ENCODE measurements around the gene BCL11A.

DNA sequence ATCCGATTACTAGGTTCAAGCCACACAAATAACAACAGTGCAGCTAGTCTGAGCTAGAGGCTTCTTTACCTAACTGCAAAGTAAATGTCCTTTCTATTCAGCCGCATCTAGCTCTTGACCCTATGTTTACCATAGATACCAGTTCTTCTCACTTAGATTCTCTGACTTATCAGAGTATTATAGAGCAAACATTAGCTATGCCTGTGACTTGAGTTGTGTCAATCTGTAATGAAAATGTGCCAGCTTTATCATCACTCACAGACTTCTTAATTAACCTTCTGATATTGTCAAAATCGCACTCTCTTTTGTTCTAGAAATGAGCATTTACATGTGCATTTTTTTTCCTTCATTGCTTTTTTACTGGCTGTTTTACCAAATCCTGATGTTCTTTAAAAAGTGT lies 79.9 kb downstream of the BCL11A start:
- TF ChIP-seq, protein P1, sequence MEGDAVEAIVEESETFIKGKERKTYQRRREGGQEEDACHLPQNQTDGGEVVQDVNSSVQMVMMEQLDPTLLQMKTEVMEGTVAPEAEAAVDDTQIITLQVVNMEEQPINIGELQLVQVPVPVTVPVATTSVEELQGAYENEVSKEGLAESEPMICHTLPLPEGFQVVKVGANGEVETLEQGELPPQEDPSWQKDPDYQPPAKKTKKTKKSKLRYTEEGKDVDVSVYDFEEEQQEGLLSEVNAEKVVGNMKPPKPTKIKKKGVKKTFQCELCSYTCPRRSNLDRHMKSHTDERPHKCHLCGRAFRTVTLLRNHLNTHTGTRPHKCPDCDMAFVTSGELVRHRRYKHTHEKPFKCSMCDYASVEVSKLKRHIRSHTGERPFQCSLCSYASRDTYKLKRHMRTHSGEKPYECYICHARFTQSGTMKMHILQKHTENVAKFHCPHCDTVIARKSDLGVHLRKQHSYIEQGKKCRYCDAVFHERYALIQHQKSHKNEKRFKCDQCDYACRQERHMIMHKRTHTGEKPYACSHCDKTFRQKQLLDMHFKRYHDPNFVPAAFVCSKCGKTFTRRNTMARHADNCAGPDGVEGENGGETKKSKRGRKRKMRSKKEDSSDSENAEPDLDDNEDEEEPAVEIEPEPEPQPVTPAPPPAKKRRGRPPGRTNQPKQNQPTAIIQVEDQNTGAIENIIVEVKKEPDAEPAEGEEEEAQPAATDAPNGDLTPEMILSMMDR (IDR thresholded peaks at IDR 0.05), result no peak
- TF ChIP-seq POLR2AphosphoS5 (IDR thresholded peaks at IDR 0.05) (no peak), POLR2A (IDR thresholded peaks at IDR 0.05) (no peak), EP300 (IDR thresholded peaks at IDR 0.05) (no peak)
